A549 treated with AZD9567 at 1 μM for 4 hours (cell line): ENCODE data around the gene SPRTN. TPM values are rescaled to one million over a fixed set of nuclear protein-coding genes. Genes with fewer than 3 reads are reported as not detected.

Source experiments
- total RNA-seq: library from RNA; stranded (reverse); fragments of 200-300 nt; extraction: Qiagen RNA extraction; gene quantifications from 5 replicates; pipeline ENCODE4 v1.2.3, GENCODE V29; 2022; ENCODE audit not compliant: insufficient read depth

SPRTN gene
- 12.5 to 14.9 TPM (median 14.1 TPM) in 5 replicates for total RNA-seq

GRCh38 chr1:231338270-231339128 is at the start of gene SPRTN:
SPRTN (plus strand) TSS chr1:231338293; CDS start chr1:231338384, 91 bp downstream.

GRCh38 chr1:231337472-231338269 is 422 bp upstream of the SPRTN start, which contains the start of gene EXOC8:
EXOC8 (minus strand) TSS chr1:231337852; CDS start chr1:231337745, 107 bp downstream.

Other genes starting within 250 kb of the SPRTN start
- gene TRIM67, start 176.2 kb upstream of the SPRTN start, total RNA-seq = 0.13 to 0.20 TPM (median 0.15 TPM) in 4 of 5 replicates, not detected in the other
- gene GNPAT, start 97.1 kb upstream of the SPRTN start, total RNA-seq = 36.0 to 40.3 TPM (median 36.6 TPM) in 5 replicates
- gene EXOC8, start 441 bp upstream of the SPRTN start, total RNA-seq = 8.8 to 11.0 TPM (median 9.4 TPM) in 5 replicates
- 50.2 to 85.1 TPM (median 58.8 TPM) in 5 replicates for gene EGLN1, start 84.0 kb downstream of the SPRTN start, total RNA-seq
- 35.8 to 58.4 TPM (median 41.4 TPM) in 5 replicates for gene TSNAX, start 190.4 kb downstream of the SPRTN start, total RNA-seq